ENCODE results near the gene SURF4. TPM values are rescaled to one million over a fixed set of nuclear protein-coding genes. Genes with fewer than 3 reads are reported as not detected.

Gene SURF4
- total and polyA plus RNA-seq, 2 donors (not counting 3 experiments of a cell fraction or from before 2014, with no cell fraction given), result 216 to 358 TPM

GRCh38 chr9:133323991-133324703 lies 51.7 kb downstream of the SURF4 start:
- BruUV-seq (replicated peaks), result no TSS peak
- intact Hi-C loops (cut with micrococcal nuclease), result no loop called here
- no peaks in the 10 kb centered on the region for H3K36me3 ChIP-seq (ENCODE audit: control insufficient read depth in 2 of 2, extremely low read depth in 1 of 2, insufficient read depth in 2 of 2, low read length in 2 of 2)
- no peak overlapping the region for H3K9ac ChIP-seq (replicated peaks; ENCODE audit: extremely low read depth, insufficient read depth, low read length)
- H3K9me3 ChIP-seq (replicated peaks; ENCODE audit: control insufficient read depth, insufficient read depth, low read length), result no peaks in the 10 kb centered on the region
- no peaks in the 10 kb centered on the region for H3K79me2 ChIP-seq (ENCODE audit: control insufficient read depth, insufficient read depth, low read length)
- DNase-seq (ENCODE audit: low read depth, low spot score), result no peak
- no peak for TF ChIP-seq EZH2 (IDR thresholded peaks at IDR 0.05; ENCODE audit: borderline replicate concordance, low read depth, low read length, severe bottlenecking)
- no peak for TF ChIP-seq JUN (IDR thresholded peaks at IDR 0.05; ENCODE audit: borderline replicate concordance, insufficient read depth, insufficient read length, low read depth)
- TF ChIP-seq MAX (IDR thresholded peaks at IDR 0.05; ENCODE audit: insufficient read depth, insufficient read length), result no peak
- no peak for TF ChIP-seq POLR2A (IDR thresholded peaks at IDR 0.05; ENCODE audit: low read depth, low read length)
- no peak for TF ChIP-seq CTCF (IDR thresholded peaks at IDR 0.05; ENCODE audit: extremely low read depth in 1 of 2, insufficient read depth in 1 of 2, low read depth in 1 of 2, low read length in 2 of 2)
- TF ChIP-seq MYC (IDR thresholded peaks at IDR 0.05; ENCODE audit: low read depth, low read length), result no peak
- no peak for TF ChIP-seq FOS (IDR thresholded peaks at IDR 0.05; ENCODE audit: borderline replicate concordance, insufficient read depth, low read length)
- TF ChIP-seq GATA2 (IDR thresholded peaks at IDR 0.05; ENCODE audit: insufficient read depth, insufficient read length, low read depth, low read length), result no peak
- no peak for TF ChIP-seq POLR2AphosphoS5 (IDR thresholded peaks at IDR 0.05; ENCODE audit: insufficient read depth, low read depth, low read length)
- no peak overlapping the region for H2AFZ ChIP-seq (ENCODE audit: low read depth, low read length)
- no peak for FAIRE-seq
- H3K27ac ChIP-seq (ENCODE audit: insufficient read depth, low read depth, low read length), result no peak overlapping the region
- H3K4me3 ChIP-seq (replicated peaks in 1 of 3; ENCODE audit: insufficient read depth in 1 of 3, low read depth in 1 of 3, low read length in 3 of 3), result no peak overlapping the region
- CTCF ChIA-PET, result no interaction called here
- no peaks in the 10 kb centered on the region for H3K27me3 ChIP-seq (ENCODE audit: control insufficient read depth in 2 of 2, insufficient read depth in 2 of 2, low read length in 2 of 2)
- no peaks in the 10 kb centered on the region for H4K20me1 ChIP-seq (replicated peaks; ENCODE audit: control insufficient read depth, extremely low read depth, insufficient read depth, low read length)
- H3K4me2 ChIP-seq (ENCODE audit: insufficient read depth, low read length), result no peak overlapping the region
- dilution Hi-C loops (cut with MboI; ENCODE audit: extremely low pct_ligation_motif_present, low sequenced_read_pairs), result no loop called here
- no peaks in the 10 kb centered on the region for H3K9me1 ChIP-seq (replicated peaks; ENCODE audit: control insufficient read depth, extremely low read depth, insufficient read depth, low read length)
- POLR2A ChIA-PET, result no interaction called here
- no peaks in the 10 kb centered on the region for H3K4me1 ChIP-seq (ENCODE audit: control insufficient read depth, extremely low read depth, insufficient read depth, low read length)

Data from endothelial cell of umbilical vein (primary cell).